ENCODE measurements around the gene CLIC4.
"Not testable (repeated sequence)": the region's sequence is repeated elsewhere in the genome, so short reads cannot be mapped to it uniquely, and the experiment has no call there.

The CLIC4 gene

DNA sequence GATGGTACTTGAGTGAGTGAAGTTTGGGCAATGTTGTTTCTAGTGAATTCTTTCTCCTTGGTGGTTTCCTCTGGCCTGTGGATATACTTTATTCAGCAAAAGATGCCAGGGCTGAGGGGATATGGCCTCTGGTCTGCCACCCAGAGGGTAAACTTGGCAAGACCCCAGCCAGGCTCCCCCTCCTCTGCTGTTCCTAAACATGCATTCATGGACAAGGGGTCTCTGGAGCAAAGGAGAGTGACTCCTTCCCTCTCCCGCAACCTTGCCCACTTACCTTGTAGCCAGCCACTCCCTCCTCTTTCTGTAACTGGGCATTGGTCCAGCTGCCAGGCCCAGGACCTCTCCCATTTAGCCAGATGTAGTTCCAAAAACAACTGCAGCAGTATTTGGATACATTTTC lies 141.0 kb downstream of the CLIC4 start:
- no peak for DNase-seq

DNA sequence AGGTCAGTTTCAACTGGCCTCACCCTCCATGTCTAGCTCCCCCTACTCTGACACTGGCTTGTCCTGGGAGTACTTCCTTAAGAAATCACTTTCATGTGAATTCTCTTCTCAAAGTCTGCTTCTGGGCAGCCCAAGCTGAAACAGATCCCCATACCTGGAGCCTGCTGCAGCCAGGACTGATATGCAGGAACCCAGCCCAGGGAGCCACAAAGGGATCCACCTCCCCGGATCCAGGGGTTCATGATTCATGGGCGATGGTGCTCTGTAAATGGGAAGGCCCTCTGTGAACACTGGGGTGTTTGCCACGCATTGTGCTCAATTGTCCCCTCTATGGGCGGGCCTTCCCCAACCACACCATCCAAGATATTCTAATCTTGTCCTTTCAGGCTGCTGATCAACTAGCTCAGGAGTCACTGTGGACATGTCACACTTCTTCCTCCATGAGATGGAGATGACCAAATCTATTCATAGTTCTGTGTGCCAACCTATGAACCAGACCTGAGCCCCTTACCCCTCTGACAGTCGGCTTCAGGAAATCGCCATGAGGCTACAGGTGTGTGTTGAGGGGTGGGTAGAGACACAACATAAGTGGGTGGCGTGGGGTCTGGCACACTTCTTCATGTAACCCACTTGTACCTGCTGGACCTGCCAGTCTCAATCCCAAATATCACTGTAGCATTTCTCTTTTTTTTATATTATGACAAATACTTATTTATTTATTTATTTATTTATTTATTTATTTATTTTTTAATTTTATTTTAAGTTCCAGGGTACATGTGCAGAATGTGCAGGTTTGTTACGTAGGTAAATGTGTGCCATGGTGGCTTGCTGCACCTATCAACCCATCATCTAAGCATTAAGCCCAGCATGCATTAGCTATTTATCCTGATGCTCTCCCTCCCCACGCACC lies 143.1 kb downstream of the CLIC4 start:
- no peak for DNase-seq

DNA sequence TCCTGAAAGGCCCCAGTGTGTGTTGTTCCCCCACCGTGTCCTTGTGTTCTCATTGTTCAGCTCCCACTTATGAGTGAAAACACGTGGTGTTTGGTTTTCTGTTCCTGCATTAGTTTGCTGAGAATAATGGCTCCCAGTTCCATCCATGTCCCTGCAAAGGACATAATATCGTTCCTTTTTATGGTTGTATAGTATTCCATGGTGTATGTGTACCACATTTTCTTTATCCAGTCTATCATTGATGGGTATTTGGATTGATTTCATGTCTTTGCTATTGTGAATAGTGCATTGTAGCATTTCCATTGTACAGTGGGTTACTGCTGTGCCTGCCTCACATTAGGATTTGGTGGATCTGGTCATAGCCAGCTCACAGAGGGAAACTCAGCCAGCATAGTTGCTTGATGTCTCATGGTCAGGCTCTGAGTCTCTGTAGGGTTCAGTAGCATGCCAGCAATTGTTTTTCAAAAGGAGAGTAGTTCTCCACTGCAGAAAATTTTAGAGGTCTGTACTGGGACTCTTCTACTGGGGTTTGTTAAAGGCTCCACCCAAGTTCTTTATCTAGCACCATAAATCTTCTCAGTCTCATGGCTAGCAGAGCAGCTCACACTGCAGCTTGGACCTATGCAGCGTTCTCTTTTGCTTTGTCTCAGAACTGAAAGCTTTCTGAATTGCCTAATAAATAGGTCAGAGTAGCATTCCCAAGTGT lies 143.9 kb downstream of the CLIC4 start:
- DNase-seq, result no peak

DNA sequence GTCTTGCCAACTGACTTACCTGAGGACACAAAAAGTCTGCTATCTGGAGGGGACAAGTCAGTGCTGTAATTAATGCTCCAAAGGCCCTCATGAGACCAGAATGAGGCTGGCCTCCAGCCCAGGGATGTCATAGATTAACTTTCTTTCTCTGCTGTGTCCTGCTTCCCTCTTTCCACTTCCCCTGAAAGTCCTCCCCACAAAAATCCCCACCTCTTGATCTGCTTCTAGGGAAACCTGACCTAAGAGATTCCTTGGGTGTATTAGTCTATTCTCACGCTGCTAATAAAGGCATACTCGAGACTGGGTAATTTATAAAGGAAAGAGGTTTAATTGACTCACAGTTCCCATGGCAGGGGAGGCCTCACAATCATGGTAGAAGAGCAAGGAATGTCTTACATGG lies 145.6 kb downstream of the CLIC4 start:
- DNase-seq, result no peak

DNA sequence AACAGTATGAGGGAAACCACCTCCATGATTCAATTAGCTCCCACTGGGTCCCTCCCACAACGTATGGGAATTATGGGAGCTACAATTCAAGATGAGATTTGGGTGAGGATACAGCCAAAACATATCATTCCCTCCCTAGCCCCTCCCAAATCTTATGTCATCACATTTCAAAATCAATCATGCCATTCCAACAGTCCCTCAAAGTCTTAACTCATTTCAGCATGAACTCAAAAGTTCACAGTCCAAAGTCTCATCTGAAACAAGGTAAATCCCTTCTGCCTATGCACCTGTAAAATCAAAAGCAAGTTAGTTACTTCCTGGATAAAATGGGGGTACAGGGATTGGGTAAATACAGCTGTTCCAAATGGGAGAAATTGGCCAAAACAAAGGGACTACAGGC lies 146.1 kb downstream of the CLIC4 start:
- DNase-seq, result not testable (repeated sequence)

DNA sequence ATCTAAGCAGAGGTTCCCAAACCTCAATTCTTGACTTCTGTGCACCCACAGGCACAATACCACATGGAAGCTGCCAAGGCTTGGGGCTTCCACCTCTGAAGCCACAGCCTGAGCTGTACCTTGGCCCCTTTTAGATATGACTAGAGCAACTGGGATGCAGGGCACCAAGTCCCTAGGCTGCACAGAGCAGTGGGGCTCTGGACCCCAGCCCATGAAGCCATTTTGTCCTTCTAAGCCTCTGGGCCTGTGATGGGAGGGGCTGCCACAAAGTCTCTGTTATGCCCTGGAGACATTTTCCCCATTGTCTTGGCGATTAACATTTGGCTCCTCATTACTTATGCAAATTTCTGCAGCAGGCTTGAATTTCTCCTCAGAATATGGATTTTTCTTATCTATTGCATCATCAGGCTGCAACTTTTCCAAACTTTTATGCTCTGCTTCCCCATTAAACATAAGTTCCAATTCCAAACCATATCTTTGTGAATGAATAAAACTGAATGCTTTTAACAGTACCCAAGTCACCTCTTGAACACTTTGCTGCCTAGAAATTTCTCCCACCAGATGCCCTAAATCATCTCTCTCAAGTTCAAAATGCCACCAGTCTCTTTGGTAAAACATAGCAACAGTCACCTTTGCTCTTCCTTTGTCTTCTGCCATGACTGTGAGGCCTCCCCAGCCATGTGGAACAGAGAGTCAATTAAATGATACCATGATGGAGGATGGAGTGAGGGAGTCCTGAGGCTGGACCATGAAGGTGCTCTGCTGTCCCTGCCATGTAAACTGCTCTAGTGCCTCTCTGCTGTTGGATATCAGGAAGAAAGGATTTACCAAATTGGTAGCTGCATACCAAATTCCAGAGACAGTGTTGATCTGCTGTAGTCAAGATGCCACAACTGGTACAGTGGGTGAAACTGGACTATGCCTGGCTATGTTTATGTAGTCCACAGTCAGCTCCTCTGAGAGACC lies 147.2 kb downstream of the CLIC4 start:
- DNase-seq, result no peak

DNA sequence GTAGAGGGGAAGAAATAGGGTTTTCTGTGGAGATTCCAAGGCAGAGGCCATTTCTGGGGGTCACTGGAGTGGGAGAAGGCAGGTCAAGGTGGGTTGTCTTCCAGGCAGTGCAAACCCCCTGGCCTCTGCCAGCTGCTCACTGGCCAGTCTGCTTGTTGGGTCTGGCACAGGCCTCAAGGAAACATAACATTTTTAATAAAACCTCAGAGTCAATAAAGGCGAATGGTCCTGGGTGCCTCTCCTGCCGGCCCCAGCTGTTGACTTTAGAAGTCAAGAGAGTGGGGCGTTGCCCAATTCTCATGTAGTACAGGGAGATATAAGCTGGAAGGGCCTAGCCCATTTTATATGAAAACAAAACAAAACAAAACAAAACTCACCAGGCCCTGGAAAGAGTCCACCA lies 148.2 kb downstream of the CLIC4 start:
- DNase-seq, result no peak

All from T-helper 2 cell (primary cell).